HG02642 (cell line): ENCODE results near the gene MACROH2A1.

Experiments
- ATAC-seq: cut with Tn5 transposase; IDR thresholded peaks from one replicate; pipeline ENCODE4 v1.9.1; 2021; ENCODE audit warnings: mild to moderate bottlenecking; ENCODE audit not compliant: unreplicated experiment, poor library complexity

MACROH2A1 gene

GRCh38 chr5:135322744-135323143 is 76.3 kb downstream of the MACROH2A1 start:
- no peak for ATAC-seq

- ATAC-seq: no peak
These were observed 76.8 kb downstream of the MACROH2A1 start for GRCh38 chr5:135322271-135322670.

GRCh38 chr5:135320718-135321484 is 78.1 kb downstream of the MACROH2A1 start:
- no peak for ATAC-seq

GRCh38 chr5:135319928-135320606 is 79.0 kb downstream of the MACROH2A1 start:
- no peak for ATAC-seq

GRCh38 chr5:135319458-135319857 is 79.6 kb downstream of the MACROH2A1 start:
- no peak for ATAC-seq

- no peak for ATAC-seq
These were observed 80.1 kb downstream of the MACROH2A1 start for GRCh38 chr5:135318924-135319323.

- ATAC-seq: no peak
These were observed 81.0 kb downstream of the MACROH2A1 start for GRCh38 chr5:135318037-135318436.

- no peak for ATAC-seq
These were observed 81.7 kb downstream of the MACROH2A1 start for GRCh38 chr5:135317286-135317685.

- no peak for ATAC-seq
These were observed 83.6 kb downstream of the MACROH2A1 start for GRCh38 chr5:135315386-135315785.

GRCh38 chr5:135313946-135314345 is 85.1 kb downstream of the MACROH2A1 start:
- ATAC-seq: no peak

- ATAC-seq: no peak
These were observed 85.6 kb downstream of the MACROH2A1 start for GRCh38 chr5:135313405-135313804.

GRCh38 chr5:135312255-135312935 is 86.6 kb downstream of the MACROH2A1 start:
- no peak for ATAC-seq

GRCh38 chr5:135310328-135310989 is 88.6 kb downstream of the MACROH2A1 start:
- ATAC-seq: no peak

GRCh38 chr5:135309391-135310327 is 89.4 kb downstream of the MACROH2A1 start:
- ATAC-seq: no peak

- no peak for ATAC-seq
These were observed 90.3 kb downstream of the MACROH2A1 start for GRCh38 chr5:135308752-135309151.

GRCh38 chr5:135308245-135308644 is 90.8 kb downstream of the MACROH2A1 start:
- no peak for ATAC-seq

GRCh38 chr5:135307143-135307903 is 91.7 kb downstream of the MACROH2A1 start:
- ATAC-seq: no peak

GRCh38 chr5:135306557-135306956 is 92.5 kb downstream of the MACROH2A1 start:
- no peak for ATAC-seq
